HepG2 (cell line): ENCODE data around the gene IL27RA. TPM values are rescaled to one million over a fixed set of nuclear protein-coding genes. Genes with fewer than 3 reads are reported as not detected.
A peak's percentile ranks its signal among the peaks of the same experiment; 100 is the strongest.

ENCODE experiments used
- BCL3 ChIP-seq: sonication (generic); formaldehyde crosslinking; IDR thresholded peaks from 2 replicates; pipeline ENCODE4 v1.5.1; 2020; ENCODE audit warnings: mild to moderate bottlenecking, missing genetic modification reagents, moderate library complexity
- CEBPB ChIP-seq: IDR thresholded peaks from 2 replicates; pipeline ENCODE4 v1.6.1; 2011; ENCODE audit warnings: low read depth, low read length, improper control_type of control experiment, borderline replicate concordance
- ELF1 ChIP-seq: sonication (generic); formaldehyde crosslinking; IDR thresholded peaks from 2 replicates; pipeline ENCODE4 v1.4.0; 2020; ENCODE audit warnings: missing genetic modification reagents
- FOXM1 ChIP-seq: sonication (generic); formaldehyde crosslinking; IDR thresholded peaks from 2 replicates; pipeline ENCODE4 v1.5.0; 2020; ENCODE audit warnings: missing genetic modification reagents
- MAFG ChIP-seq: sonication (generic); formaldehyde crosslinking; IDR thresholded peaks from 2 replicates; pipeline ENCODE4 v1.5.1; 2020; ENCODE audit warnings: mild to moderate bottlenecking, missing genetic modification reagents
- NFIB ChIP-seq: sonication (generic); formaldehyde crosslinking; IDR thresholded peaks from 2 replicates; pipeline ENCODE4 v1.9.0; 2021; ENCODE audit warnings: missing genetic modification reagents, mild to moderate bottlenecking, borderline replicate concordance
- TOE1 ChIP-seq: sonication (generic); formaldehyde crosslinking; IDR thresholded peaks from 2 replicates; pipeline ENCODE4 v1.4.0; 2020; ENCODE audit warnings: mild to moderate bottlenecking, missing genetic modification reagents
- ZFAT ChIP-seq: sonication (generic); formaldehyde crosslinking; conservative IDR thresholded peaks from 2 replicates; pipeline ENCODE4 v1.8.1; 2023; ENCODE audit warnings: missing genetic modification reagents, inconsistent platforms
- ZHX2 ChIP-seq, 2 experiments: sonication (generic) in 1 of 2; formaldehyde crosslinking in 1 of 2; IDR thresholded peaks; 2 replicates each; pipeline versions ENCODE4 v1.6.1 to v1.9.0; 2014 to 2022; ENCODE audit warnings: antibody characterized with exemption in 1 of 2, borderline replicate concordance in 1 of 2, inconsistent platforms in 1 of 2, low read depth in 1 of 2, missing genetic modification reagents in 1 of 2
- ZNF18 ChIP-seq: sonication (generic); formaldehyde crosslinking; IDR thresholded peaks from 2 replicates; pipeline ENCODE4 v1.8.0; 2022; ENCODE audit warnings: mild to moderate bottlenecking, missing genetic modification reagents; ENCODE audit not compliant: insufficient replicate concordance
- ZNF225 ChIP-seq: sonication (generic); formaldehyde crosslinking; IDR thresholded peaks from 2 replicates; pipeline ENCODE4 v1.4.0; 2020; ENCODE audit warnings: mild to moderate bottlenecking, missing genetic modification reagents
- ZNF574 ChIP-seq: sonication (generic); formaldehyde crosslinking; IDR thresholded peaks from 2 replicates; pipeline ENCODE4 v1.4.0; 2020; ENCODE audit warnings: missing genetic modification reagents
- polyA plus RNA-seq, 8 experiments: library from polyadenylated mRNA; depleted of rRNA in 3 of 8; stranded (reverse) in 7 of 8; unstranded in 1 of 8; fragments of >200 nt; fragmentation: Illumina TruSeq in 4 of 8; extraction: Trizol in 4 of 8; gene quantifications; 2 replicates each; pipeline versions ENCODE4 v1.2.1 to v1.2.3, GENCODE V29; 2011 to 2016; ENCODE audit warnings: low read depth in 4 of 8, missing spikeins in 1 of 8, mixed read lengths in 1 of 8; ENCODE audit not compliant: insufficient read depth in 1 of 8
- total RNA-seq, 5 experiments: library from RNA; depleted of rRNA; stranded (reverse); fragments of >200 nt; fragmentation: Illumina TruSeq; extraction: Trizol; gene quantifications; 2 replicates each; pipeline ENCODE4 v1.2.3, GENCODE V29; 2016; ENCODE audit warnings: low read depth in 1 of 5
- TF ChIP-seq, protein P1 (sequence below): sonication (generic); formaldehyde crosslinking; IDR thresholded peaks from 2 replicates; pipeline ENCODE4 v1.4.0; 2020; ENCODE audit warnings: missing genetic modification reagents
- TF ChIP-seq, protein P2 (sequence below): sonication (generic); formaldehyde crosslinking; IDR thresholded peaks from 2 replicates; pipeline ENCODE4 v1.5.0; 2020; ENCODE audit warnings: missing genetic modification reagents, mild to moderate bottlenecking, borderline replicate concordance

Gene IL27RA
- total and polyA plus RNA-seq, 2 of the 13 experiments (the other 11 are each of a cell fraction or from before 2014, with no cell fraction given) = 3.5 to 8.1 TPM

DNA sequence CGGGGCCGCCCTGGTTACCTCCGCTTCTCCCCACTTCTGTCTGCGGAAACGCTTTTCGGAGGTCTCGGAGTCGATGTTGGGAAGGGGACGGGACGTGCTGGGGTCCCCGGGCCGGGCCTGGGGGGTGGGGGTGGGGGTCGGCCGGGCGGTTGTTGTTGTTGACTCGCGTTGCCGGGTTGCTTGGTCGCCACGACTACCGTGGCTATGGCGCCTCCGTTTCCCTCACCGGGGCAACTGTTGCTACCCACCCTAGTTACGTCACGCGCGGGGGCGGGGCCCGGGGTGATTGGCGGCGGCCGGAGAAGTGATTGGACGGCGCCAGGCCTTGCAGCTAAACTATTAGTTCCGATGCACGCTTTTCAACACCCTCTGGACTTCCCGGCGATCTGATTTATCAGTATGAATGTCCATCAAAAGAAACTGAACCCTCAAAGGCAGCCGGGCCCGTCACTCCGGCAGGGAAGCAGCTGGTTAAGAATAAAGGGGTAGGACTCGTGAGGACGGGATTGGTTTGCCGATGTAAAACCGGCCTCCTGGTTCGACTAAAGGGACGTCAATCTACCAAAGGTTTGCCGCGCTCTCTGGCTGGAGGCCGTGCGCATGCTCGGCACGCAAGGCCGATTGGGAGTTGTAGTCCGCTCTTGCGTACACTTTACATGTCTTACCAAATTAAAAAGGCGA, 25.3 kb upstream of the IL27RA start, which contains the start of gene RFX1 (continued):
- TF ChIP-seq BCL3 (no peak), FOXM1 (no peak), ZFAT (CRISPR knock-in tag) (no peak), MAFG (CRISPR knock-in tag) (no peak), ZNF225 (CRISPR knock-in tag) (no peak), ZNF18 (CRISPR knock-in tag) (no peak), ZHX2 (IDR thresholded peaks at IDR 0.05; ENCODE audit: low read depth) (peak; percentile 50; the same call in 1 of the 2 replicates), ZHX2 (CRISPR knock-in tag; IDR thresholded peaks at IDR 0.05; ENCODE audit: borderline replicate concordance) (no peak), ZNF574 (CRISPR knock-in tag) (no peak), ELF1 (CRISPR knock-in tag) (no peak), CEBPB (peak; percentile 45; the same call in 1 of the 2 replicates), NFIB (CRISPR knock-in tag) (no peak), TOE1 (CRISPR knock-in tag) (no peak)
- TF ChIP-seq, protein P1, sequence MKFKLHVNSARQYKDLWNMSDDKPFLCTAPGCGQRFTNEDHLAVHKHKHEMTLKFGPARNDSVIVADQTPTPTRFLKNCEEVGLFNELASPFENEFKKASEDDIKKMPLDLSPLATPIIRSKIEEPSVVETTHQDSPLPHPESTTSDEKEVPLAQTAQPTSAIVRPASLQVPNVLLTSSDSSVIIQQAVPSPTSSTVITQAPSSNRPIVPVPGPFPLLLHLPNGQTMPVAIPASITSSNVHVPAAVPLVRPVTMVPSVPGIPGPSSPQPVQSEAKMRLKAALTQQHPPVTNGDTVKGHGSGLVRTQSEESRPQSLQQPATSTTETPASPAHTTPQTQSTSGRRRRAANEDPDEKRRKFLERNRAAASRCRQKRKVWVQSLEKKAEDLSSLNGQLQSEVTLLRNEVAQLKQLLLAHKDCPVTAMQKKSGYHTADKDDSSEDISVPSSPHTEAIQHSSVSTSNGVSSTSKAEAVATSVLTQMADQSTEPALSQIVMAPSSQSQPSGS (CRISPR knock-in tag) = no peak
- TF ChIP-seq, protein P2, sequence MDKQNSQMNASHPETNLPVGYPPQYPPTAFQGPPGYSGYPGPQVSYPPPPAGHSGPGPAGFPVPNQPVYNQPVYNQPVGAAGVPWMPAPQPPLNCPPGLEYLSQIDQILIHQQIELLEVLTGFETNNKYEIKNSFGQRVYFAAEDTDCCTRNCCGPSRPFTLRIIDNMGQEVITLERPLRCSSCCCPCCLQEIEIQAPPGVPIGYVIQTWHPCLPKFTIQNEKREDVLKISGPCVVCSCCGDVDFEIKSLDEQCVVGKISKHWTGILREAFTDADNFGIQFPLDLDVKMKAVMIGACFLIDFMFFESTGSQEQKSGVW (CRISPR knock-in tag) = no peak
